EH (cell line): Measurements from ENCODE around the gene TNFAIP3.
A peak's percentile ranks its signal among the peaks of the same experiment; 100 is the strongest.
"Not testable (repeated sequence)": the region's sequence is repeated elsewhere in the genome, so short reads cannot be mapped to it uniquely, and the experiment has no call there.

Experiments used
- DNase-seq: peaks from one replicate; pipeline ENCODE4 v3.0.0-alpha.2; 2015; ENCODE audit warnings: low read depth

Gene TNFAIP3

DNA sequence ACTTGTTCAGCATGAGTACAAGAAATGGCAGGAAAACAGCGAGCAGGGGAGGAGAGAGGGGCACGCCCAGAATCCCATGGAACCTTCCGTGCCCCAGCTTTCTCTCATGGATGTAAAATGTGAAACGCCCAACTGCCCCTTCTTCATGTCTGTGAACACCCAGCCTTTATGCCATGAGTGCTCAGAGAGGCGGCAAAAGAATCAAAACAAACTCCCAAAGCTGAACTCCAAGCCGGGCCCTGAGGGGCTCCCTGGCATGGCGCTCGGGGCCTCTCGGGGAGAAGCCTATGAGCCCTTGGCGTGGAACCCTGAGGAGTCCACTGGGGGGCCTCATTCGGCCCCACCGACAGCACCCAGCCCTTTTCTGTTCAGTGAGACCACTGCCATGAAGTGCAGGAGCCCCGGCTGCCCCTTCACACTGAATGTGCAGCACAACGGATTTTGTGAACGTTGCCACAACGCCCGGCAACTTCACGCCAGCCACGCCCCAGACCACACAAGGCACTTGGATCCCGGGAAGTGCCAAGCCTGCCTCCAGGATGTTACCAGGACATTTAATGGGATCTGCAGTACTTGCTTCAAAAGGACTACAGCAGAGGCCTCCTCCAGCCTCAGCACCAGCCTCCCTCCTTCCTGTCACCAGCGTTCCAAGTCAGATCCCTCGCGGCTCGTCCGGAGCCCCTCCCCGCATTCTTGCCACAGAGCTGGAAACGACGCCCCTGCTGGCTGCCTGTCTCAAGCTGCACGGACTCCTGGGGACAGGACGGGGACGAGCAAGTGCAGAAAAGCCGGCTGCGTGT is 11.6 kb downstream of the TNFAIP3 start:
- DNase-seq = no peak

DNA sequence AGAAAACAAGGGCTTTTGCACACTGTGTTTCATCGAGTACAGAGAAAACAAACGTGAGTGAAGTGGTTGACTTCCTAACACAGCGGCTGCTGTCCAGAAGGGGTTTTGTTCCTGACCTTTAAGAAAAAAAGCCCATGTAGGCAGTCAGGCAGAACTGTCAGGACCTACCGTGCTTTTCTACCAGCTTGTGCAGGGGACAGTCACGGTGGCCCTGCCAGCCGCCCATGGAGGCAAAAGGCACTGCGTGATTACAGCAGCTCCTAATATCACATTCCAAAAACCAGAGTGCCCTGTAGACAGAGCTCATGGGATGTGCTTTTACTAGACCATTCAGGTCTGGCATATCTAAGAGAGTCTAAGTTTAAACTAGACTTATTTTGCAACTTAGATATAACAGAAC is 12.2 kb downstream of the TNFAIP3 start:
- no peak for DNase-seq

DNA sequence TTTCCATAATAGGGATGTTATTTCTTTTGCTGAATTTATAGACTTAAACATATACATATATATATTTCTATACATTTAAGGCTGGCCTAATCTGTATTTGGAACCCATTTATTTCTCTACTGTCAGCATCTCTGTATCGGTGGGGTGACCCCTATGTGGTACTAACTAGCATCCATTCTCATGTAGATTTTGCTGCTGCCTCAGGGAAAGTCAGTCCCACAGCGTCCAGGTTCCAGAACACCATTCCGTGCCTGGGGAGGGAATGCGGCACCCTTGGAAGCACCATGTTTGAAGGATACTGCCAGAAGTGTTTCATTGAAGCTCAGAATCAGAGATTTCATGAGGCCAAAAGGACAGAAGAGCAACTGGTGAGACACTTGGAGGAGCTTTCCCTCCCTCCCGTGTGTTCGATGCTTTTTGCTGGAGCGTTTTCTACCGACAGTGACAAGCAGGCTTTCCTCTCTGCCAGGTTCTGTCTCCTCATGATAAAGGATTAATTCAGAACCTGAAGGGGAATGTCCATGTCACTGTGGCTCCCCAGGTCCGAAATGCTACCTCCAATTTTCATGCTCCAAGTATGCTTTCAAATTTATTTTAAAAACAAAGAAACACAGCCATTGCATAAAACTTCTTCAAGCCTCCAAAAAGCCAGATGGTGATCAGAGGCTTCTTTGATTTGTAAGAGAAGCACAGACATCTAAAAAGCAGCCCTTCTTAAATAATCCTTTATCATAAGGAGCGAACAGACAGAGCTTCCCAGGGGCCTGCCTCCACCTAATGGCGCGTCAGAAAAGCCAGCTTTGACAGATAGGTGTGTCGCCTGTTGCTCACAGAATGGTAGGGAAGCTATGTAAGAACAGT is 13.1 kb downstream of the TNFAIP3 start:
- DNase-seq = no peak

DNA sequence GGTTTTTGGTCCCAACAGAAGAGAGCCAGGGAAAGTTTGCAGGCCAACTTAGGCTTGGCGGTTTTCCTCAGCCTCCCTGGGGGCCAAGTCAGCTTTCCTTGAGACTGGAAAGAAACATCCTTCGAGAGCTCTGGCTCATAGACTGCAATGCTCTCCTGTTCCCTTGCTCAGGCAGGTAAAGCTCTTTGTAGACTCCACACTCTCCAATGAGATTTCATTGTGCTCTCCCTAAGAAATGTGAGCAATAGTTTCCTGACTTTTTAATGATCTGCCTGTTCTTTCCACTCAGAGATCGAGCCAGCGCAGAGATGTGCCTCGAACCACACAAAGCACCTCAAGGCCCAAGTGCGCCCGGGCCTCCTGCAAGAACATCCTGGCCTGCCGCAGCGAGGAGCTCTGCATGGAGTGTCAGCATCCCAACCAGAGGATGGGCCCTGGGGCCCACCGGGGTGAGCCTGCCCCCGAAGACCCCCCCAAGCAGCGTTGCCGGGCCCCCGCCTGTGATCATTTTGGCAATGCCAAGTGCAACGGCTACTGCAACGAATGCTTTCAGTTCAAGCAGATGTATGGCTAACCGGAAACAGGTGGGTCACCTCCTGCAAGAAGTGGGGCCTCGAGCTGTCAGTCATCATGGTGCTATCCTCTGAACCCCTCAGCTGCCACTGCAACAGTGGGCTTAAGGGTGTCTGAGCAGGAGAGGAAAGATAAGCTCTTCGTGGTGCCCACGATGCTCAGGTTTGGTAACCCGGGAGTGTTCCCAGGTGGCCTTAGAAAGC is 13.9 kb downstream of the TNFAIP3 start:
- DNase-seq = no peak

DNA sequence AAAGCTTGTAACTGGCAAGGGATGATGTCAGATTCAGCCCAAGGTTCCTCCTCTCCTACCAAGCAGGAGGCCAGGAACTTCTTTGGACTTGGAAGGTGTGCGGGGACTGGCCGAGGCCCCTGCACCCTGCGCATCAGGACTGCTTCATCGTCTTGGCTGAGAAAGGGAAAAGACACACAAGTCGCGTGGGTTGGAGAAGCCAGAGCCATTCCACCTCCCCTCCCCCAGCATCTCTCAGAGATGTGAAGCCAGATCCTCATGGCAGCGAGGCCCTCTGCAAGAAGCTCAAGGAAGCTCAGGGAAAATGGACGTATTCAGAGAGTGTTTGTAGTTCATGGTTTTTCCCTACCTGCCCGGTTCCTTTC is 14.4 kb downstream of the TNFAIP3 start:
- DNase-seq = no peak

DNA sequence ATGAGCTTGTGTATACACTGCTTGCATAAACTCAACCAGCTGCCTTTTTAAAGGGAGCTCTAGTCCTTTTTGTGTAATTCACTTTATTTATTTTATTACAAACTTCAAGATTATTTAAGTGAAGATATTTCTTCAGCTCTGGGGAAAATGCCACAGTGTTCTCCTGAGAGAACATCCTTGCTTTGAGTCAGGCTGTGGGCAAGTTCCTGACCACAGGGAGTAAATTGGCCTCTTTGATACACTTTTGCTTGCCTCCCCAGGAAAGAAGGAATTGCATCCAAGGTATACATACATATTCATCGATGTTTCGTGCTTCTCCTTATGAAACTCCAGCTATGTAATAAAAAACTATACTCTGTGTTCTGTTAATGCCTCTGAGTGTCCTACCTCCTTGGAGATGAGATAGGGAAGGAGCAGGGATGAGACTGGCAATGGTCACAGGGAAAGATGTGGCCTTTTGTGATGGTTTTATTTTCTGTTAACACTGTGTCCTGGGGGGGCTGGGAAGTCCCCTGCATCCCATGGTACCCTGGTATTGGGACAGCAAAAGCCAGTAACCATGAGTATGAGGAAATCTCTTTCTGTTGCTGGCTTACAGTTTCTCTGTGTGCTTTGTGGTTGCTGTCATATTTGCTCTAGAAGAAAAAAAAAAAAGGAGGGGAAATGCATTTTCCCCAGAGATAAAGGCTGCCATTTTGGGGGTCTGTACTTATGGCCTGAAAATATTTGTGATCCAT is 15.3 kb downstream of the TNFAIP3 start:
- DNase-seq = peak; percentile 63

DNA sequence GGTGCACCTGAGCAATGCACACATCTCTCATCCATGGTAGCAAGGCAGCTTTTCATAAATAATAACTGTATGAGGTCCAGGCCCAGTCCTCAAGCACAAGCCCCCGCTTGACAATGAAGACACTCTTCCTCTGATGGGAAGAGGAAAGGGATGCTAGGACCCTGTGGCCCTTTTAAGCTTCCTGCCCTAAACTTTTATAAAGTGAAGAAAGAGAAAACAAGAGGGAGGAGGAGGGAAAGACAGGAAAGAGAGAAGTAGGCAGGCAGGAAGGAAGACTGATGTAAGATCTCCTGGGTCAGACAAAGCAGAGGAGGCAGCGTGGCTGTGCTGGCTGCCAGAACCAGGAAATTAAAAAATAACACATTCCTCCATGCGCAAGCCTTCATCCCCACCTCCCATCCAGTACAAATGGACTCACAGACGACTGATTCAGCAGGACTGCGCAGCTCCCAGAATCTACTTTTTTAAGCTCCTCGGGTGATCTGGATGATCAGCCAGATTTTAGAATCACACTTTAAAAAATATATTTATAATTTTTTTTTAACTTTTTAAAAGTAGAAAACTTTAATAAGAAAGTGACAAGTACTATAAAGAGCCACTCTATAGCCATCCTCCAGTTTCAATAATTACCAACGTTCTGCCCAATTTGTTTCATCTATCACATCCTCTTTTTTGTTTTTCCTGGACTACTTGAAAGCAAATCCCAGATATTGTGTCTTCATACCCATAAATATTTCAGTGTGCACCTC is 16.5 kb downstream of the TNFAIP3 start:
- DNase-seq = peak; percentile 80

DNA sequence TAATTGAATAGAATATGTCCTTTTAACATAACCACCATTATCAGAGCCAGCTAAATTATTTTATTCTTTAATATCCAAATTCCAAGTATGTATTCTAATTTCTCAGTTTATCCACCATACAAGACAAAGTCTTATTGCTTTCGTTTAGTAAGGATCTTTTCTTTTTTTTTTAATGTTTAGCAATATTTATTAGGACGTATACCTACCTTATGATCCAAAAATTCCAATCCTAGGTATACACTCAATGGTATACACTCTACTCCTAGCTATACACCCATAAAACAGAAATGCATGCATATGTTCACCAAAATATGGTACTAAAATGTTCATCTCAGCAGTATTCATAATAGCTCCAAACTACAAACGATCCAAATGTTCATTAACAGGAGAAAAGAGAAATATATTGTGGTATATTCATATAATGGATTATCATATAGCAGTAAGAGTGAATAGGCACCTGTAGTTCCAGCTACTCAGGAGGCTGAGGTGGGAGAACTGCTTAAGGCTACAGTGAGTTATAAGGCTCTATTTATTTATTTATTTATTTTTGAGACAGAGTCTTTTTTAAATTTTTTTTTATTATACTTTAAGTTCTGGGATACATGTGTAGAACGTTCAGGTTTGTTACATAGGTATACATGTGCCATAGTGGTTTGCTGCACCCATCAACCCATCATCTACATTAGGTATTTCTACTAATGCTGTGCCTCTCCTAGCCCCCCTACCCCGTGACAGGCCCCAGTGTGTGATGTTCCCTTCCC is 17.3 kb downstream of the TNFAIP3 start:
- DNase-seq = no peak

DNA sequence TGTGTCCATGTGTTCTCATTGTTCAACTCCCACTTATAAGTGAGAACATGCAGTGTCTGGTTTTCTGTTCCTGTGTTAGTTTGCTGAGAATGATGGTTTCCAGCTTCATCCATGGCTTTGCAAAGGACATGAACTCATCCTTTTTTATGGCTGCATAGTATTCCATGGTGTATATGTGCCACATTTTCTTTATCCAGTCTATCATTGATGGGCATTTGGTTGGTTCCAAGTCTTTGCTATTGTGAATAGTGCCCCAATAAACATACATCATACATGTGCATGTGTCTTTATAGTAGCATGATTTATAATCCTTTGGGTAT is 17.8 kb downstream of the TNFAIP3 start:
- not testable (repeated sequence) for DNase-seq

DNA sequence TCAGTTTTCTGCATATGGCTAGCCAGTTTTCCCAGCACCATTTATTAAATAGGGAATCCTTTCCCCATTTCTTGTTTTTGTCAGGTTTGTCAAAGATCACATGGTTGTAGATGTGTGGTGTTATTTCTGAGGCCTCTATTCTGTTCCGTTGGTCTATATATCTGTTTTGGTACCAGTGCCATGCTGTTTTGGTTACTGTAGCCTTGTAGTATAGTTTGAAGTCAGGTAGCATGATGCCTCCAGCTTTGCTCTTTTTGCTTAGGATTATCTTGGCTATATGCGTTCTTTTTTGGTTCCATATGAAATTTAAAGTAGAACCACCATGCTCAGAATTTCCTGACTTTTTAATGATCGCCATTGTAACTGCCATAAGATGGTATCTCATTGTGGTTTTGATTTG is 19.2 kb downstream of the TNFAIP3 start:
- DNase-seq = not testable (repeated sequence)

DNA sequence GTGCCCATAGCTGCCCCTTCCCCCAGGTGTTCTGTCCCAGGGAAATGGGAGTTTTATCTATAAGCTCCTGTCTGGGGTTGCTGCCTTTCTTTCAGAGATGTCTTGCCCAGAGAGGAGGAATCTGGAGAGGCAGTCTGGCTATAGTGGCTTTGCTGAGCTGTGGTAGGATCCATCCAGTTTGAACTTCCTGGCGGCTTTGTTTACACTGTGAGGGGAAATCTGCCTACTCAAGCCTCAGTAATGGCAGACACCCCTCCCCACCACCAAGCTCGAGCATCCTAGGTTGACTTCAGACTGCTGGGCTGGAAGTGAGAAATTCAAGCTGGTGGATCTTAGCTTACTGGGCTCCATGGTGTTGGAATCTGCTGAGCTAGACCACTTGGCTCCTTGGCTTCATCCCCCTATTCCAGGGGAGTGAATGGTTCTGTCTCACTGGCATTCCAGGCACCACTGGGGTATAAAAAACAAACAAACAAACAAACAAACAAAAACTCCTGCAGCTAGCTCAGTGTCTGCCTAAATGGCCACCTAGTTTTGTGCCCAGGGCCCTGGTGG is 24.0 kb downstream of the TNFAIP3 start:
- no peak for DNase-seq

DNA sequence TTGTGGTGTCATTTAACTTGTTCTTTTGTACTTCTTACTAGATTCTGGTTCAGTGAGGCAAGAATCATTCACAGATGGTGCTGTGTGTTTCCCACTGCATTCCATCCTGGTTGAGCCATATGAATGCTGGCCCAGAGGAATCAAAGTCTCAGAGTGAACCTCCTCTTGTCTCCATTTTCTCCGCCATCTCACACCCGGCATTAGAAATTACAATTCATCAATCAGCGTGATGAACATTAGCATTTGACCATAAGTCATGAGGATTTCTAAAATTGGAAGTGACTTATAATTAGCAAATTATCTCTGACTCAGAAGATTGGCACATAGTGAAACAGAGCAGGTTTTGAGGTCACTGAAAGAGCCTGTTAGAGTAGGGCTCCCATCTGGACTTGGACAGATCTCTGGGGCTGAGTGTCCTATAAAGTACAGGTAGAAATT is 25.2 kb downstream of the TNFAIP3 start:
- peak; percentile 91 for DNase-seq

DNA sequence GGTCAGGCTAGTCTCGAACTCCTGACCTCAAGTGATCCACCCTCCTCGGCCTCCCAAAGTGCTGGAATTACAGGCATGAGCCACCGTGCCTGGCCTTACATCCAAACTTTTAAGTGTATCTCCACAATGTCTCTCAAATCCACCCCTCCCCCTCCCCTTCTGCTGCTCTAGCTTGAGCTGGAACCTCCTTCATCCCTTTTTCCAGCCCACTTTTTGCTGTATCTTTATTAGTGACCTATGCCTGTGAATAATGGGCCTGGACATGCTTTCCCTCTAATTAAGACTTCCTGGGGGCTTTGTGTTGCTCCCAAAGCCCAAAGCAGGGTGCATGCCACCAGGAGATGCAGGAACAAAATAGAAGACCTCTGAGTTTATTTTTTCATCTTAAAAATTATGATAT is 26.1 kb downstream of the TNFAIP3 start:
- DNase-seq = peak; percentile 68

DNA sequence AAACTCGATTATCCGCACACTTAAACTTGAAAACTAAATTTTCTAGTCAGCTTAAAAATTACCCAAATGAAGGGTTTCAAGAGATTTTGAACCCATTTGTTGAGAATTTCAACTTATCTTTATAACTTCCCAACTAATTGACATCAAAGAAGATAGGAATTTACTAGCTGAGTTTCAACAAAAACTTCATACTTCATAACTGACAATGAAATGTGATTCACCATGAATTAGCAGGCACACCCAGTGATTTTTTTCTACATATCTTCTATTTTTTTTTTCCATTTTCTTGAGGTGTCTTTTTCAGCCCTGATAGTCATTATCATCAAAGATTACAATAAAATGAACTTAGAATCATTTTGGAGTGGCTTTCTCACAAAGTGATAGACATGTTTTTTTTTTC is 26.7 kb downstream of the TNFAIP3 start:
- peak; percentile 67 for DNase-seq

DNA sequence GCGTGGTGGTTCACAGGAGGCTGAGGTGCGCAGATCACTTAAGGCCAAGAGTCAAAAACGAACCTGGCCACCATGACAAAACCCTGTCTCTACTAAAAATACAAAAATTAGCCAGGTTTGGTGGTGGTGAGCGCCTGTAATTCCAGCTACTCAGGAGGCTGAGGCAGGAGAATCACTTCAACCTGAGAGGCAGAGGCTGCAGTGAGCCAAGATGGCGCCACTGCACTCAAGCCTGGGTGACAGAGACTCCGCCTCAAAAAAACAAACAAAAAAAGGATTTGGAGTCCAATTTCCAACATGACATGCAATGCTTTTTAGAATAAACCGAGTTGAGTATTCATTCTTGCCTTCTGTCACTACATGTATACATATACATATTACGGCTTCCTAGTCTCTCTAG is 27.3 kb downstream of the TNFAIP3 start:
- not testable (repeated sequence) for DNase-seq

DNA sequence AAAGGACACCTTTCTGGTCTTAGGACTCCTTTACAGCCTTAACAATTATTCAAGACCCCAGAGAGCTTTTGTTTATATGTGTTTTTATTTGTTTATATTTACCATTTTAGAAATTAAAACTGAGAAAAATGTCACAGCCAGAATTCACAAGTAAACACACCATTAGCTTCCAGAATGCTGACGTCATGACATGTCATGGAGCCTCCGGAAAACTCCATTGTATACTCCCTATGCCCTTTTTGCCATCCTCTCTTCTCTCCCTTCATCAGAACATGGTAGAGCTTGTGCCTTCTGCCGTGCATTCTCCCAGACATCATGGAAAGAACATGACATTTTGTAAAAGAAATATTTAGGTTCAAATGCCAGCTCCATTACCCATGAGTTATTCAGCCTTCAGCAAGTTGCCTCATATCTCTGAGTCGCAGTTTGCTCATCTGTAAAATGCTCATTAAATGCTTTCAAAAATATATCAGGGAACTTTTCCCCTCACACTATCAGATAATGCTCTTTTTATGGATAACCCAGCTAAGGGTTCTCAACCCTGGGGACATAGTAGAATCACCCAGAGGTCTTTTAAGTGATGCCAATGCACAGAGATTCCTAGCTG is 27.8 kb downstream of the TNFAIP3 start:
- peak; percentile 92 for DNase-seq

DNA sequence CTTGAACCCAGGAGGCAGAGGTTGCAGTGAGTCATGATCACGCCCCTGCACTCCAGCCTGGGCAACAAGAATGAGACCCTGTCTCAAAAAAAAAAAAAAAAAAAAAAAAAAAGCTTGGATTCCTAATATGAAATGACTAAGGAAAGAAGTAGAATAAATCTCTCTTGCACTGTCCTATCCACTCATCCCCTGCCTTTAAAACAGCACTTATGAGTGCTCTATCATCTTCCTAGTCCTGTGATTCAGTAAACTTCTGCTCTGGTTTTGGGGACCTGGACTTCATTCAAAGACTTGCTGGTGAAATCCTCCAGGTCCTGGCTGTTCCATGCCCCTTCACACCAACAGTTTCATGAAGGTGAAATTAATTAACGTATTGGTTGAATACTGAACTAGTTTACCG is 29.6 kb downstream of the TNFAIP3 start:
- no peak for DNase-seq

DNA sequence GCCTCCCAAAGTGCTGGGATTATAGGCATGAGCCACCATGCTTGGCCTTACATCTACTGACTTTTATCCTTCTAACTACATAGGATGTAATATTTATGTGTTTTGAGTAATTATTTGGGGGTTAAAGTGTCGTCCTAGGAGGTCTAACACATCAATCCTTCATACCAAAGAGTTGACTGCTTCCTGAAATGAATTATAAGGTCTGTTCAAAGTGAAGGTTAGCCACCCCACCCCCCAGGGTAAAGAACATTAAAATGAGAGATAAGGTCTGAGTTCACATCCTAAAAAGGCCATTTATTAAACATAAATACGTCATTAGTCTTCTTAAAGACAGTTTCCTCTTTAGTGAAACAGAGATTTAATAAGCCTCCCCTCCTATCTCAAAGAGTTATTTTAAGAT is 33.8 kb downstream of the TNFAIP3 start:
- peak; percentile 81 for DNase-seq

DNA sequence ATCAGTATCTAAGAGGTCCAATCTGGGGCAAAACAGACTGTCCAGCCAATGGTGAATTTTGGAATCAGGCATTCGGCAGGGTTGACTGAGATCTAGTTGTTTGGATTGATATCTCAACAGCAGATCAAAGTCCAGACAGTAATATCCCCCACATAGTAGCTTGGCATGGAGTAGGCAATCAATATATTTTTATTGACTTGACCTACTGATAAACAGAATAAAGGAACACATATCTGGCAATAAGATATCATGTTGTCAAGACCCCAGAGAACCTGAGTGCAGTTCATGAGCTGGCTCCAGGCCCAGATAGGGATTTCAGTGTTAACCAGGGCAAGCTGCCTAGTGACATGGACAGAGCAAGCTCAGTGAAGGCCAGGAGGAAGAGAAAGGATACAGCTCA is 34.4 kb downstream of the TNFAIP3 start:
- no peak for DNase-seq

DNA sequence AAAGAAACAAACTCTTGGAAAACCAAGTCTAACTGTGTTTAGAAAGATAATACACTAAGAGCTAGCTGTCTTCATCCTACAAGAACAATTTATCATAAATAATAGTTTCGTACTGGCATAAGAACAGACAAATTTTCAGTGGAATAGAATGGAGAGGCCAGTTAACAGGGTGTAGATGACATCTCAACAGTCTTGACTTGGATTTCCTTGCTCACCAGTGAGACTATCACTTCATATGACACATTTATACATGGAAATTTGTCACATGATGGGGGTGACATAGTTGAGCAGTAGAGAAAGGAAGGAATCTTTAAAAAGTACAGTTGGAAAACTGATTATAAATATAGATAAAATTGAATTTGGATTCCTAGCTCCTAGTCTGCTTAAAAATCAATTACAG is 35.6 kb downstream of the TNFAIP3 start:
- no peak for DNase-seq
